HG03097 (cell line): ENCODE data around the gene IFITM10.

Experiments
- ATAC-seq: cut with Tn5 transposase; IDR thresholded peaks from one replicate; pipeline ENCODE4 v1.9.1; 2021; ENCODE audit not compliant: unreplicated experiment, low FRiP score

IFITM10 gene

GRCh38 chr11:1742371-1742770 is 8.0 kb downstream of the IFITM10 start:
- no peak for ATAC-seq

GRCh38 chr11:1741741-1742140 is 8.7 kb downstream of the IFITM10 start:
- no peak for ATAC-seq

GRCh38 chr11:1740786-1741530 is 9.4 kb downstream of the IFITM10 start:
- no peak for ATAC-seq

GRCh38 chr11:1739576-1739975 is 10.8 kb downstream of the IFITM10 start:
- no peak for ATAC-seq

- no peak for ATAC-seq
These were observed 12.0 kb downstream of the IFITM10 start for GRCh38 chr11:1738380-1738779.

GRCh38 chr11:1737080-1737757 is 13.2 kb downstream of the IFITM10 start:
- no peak for ATAC-seq

- ATAC-seq, result no peak
These were observed 13.9 kb downstream of the IFITM10 start for GRCh38 chr11:1736447-1736992.

- no peak for ATAC-seq
These were observed 15.1 kb downstream of the IFITM10 start for GRCh38 chr11:1735271-1735670.

GRCh38 chr11:1734641-1735081 is 15.7 kb downstream of the IFITM10 start:
- ATAC-seq, result no peak

GRCh38 chr11:1733716-1734640 is 16.4 kb downstream of the IFITM10 start:
- no peak for ATAC-seq

- ATAC-seq, result no peak
These were observed 17.2 kb downstream of the IFITM10 start for GRCh38 chr11:1733009-1733715.

GRCh38 chr11:1732418-1733008 is 17.9 kb downstream of the IFITM10 start:
- no peak for ATAC-seq

GRCh38 chr11:1731451-1732059 is 18.8 kb downstream of the IFITM10 start:
- no peak for ATAC-seq

GRCh38 chr11:1730059-1730629 is 20.3 kb downstream of the IFITM10 start:
- ATAC-seq, result no peak

- ATAC-seq, result no peak
These were observed 20.7 kb downstream of the IFITM10 start for GRCh38 chr11:1729692-1730011.

GRCh38 chr11:1728931-1729691 is 21.3 kb downstream of the IFITM10 start:
- no peak for ATAC-seq

- no peak for ATAC-seq
These were observed 22.1 kb downstream of the IFITM10 start for GRCh38 chr11:1728301-1728700.

- no peak for ATAC-seq
These were observed 22.5 kb downstream of the IFITM10 start for GRCh38 chr11:1727861-1728260.
